B cell (primary cell): ENCODE measurements around the gene AGL. TPM values are rescaled to one million over a fixed set of nuclear protein-coding genes. Genes with fewer than 3 reads are reported as not detected.

Experiments used
- ATAC-seq: fragments of 200-7000 bp; cut with Tn5 transposase; one replicate; pipeline ENCODE4 v1.10.0; 2021; ENCODE audit warnings: low read depth, mild to moderate bottlenecking, moderate number of reproducible peaks, moderate library complexity
- CTCF ChIA-PET: fragments of 350-600 bp; sonication (Branson Sonifier 250); formaldehyde crosslinking; loops from one replicate; lab custom pipeline; 2021; ENCODE audit warnings: antibody characterized with exemption, inconsistent platforms; lab: Charles Lee
- POLR2A ChIA-PET: fragments of 350-600 bp; sonication (Branson Sonifier 250); formaldehyde crosslinking; loops from one replicate; lab custom pipeline; 2021; ENCODE audit warnings: antibody characterized with exemption; lab: Charles Lee
- DNase-seq: peaks from one replicate; pipeline ENCODE4 v3.0.0; 2013
- H2AFZ ChIP-seq: 2 replicates; pipeline ENCODE4 v1.6.1; 2012; ENCODE audit warnings: mild to moderate bottlenecking, low read depth, low read length; ENCODE audit not compliant: insufficient read depth, poor library complexity, severe bottlenecking
- H3K27ac ChIP-seq, 2 donors: 1 replicate in 1 of 2; 2 replicates in 1 of 2; pipeline ENCODE4 v1.5.1; 2012 to 2013; ENCODE audit warnings: low read length in 2 of 2, mild to moderate bottlenecking in 2 of 2, moderate library complexity in 1 of 2
- H3K27me3 ChIP-seq, 4 experiments: fragments of 200-600 bp in 1 of 4; sonication (generic) in 1 of 4; replicated peaks in 1 of 4; 1 replicate in 2 of 4; 2 replicates in 2 of 4; pipeline versions ENCODE4 v1.6.1 to v1.7.0; 2013 to 2016; ENCODE audit warnings: low read length in 3 of 4, mild to moderate bottlenecking in 2 of 4, mixed read lengths in 1 of 4, moderate library complexity in 1 of 4; ENCODE audit not compliant: insufficient read depth in 4 of 4, control insufficient read depth in 3 of 4; ENCODE audit errors: control extremely low read depth in 1 of 4
- H3K36me3 ChIP-seq, 2 experiments: replicated peaks in 1 of 2; 1 replicate in 1 of 2; 2 replicates in 1 of 2; pipeline versions ENCODE4 v1.6.1 to v1.7.1; 2013; ENCODE audit warnings: low read length in 1 of 2; ENCODE audit not compliant: insufficient read depth in 2 of 2, control insufficient read depth in 1 of 2; ENCODE audit errors: control extremely low read depth in 1 of 2, extremely low read depth in 1 of 2
- H3K4me1 ChIP-seq, 2 donors: fragments of 200-600 bp in 1 of 2; sonication (generic) in 1 of 2; 1 replicate in 1 of 2; 2 replicates in 1 of 2; pipeline versions ENCODE4 v1.5.1 to v1.6.1; 2013 to 2017; ENCODE audit warnings: low read length in 2 of 2; ENCODE audit not compliant: control insufficient read depth in 2 of 2, insufficient read depth in 2 of 2
- H3K4me2 ChIP-seq: replicated peaks from 2 replicates; pipeline ENCODE3; 2012; ENCODE audit warnings: mild to moderate bottlenecking, low read depth, low read length; ENCODE audit not compliant: poor library complexity, severe bottlenecking
- H3K4me3 ChIP-seq, 5 experiments: fragments of 200-600 bp in 1 of 5; sonication (generic) in 1 of 5; 1 replicate in 3 of 5; 2 replicates in 2 of 5; pipeline versions ENCODE4 v1.5.1 to v1.7.0; 2011 to 2016; ENCODE audit warnings: low read length in 4 of 5, mild to moderate bottlenecking in 4 of 5, low read depth in 2 of 5, control low read depth in 1 of 5, moderate library complexity in 1 of 5; ENCODE audit not compliant: insufficient read depth in 1 of 5; ENCODE audit errors: control extremely low read depth in 1 of 5, extremely low read depth in 1 of 5
- H3K79me2 ChIP-seq: fragments of 200-600 bp; sonication (generic); one replicate; pipeline ENCODE4 v1.6.0; 2016; ENCODE audit warnings: low read length; ENCODE audit not compliant: control insufficient read depth, insufficient read depth
- H3K9ac ChIP-seq: fragments of 200-600 bp; sonication (generic); 2 replicates; pipeline ENCODE4 v1.6.1; 2017; ENCODE audit warnings: mild to moderate bottlenecking, low read length, moderate library complexity
- H3K9me3 ChIP-seq, 3 donors: one replicate each; pipeline versions ENCODE4 v1.6.1 to v1.7.1; 2013; ENCODE audit warnings: low read length in 2 of 3; ENCODE audit not compliant: control insufficient read depth in 2 of 3, insufficient read depth in 1 of 3; ENCODE audit errors: control extremely low read depth in 1 of 3
- H4K20me1 ChIP-seq: 2 replicates; pipeline ENCODE4 v1.6.0; 2012; ENCODE audit warnings: mild to moderate bottlenecking, low read length; ENCODE audit not compliant: insufficient read depth, control insufficient read depth, poor library complexity, severe bottlenecking
- H3K27ac Mint-ChIP-seq: one replicate; pipeline ENCODE4 v1.8.0; 2021; ENCODE audit warnings: mixed read lengths
- H3K27me3 Mint-ChIP-seq: one replicate; pipeline ENCODE4 v1.8.0; 2021; ENCODE audit warnings: mixed read lengths
- H3K4me1 Mint-ChIP-seq: one replicate; pipeline ENCODE4 v1.8.0; 2021; ENCODE audit warnings: mixed read lengths
- H3K4me3 Mint-ChIP-seq: one replicate; pipeline ENCODE4 v1.8.0; 2021; ENCODE audit warnings: mixed read lengths
- H3K9me3 Mint-ChIP-seq: one replicate; pipeline ENCODE4 v1.8.0; 2022; ENCODE audit warnings: mixed read lengths; ENCODE audit not compliant: insufficient read depth
- CTCF ChIP-seq: fragments of 200-600 bp; IDR thresholded peaks from one replicate; pipeline ENCODE4 v1.8.0; 2022; ENCODE audit warnings: antibody characterized with exemption, mild to moderate bottlenecking
- EZH2 ChIP-seq: IDR thresholded peaks from 2 replicates; pipeline ENCODE4 v1.6.1; 2012; ENCODE audit warnings: borderline replicate concordance, low read depth, mild to moderate bottlenecking, moderate library complexity, low read length; ENCODE audit not compliant: insufficient read depth, poor library complexity, severe bottlenecking
- whole genome bisulfite sequencing: methylation state at CpG from one replicate; pipeline ENCODE4 v1.1.5; 2013; ENCODE audit warnings: missing lambda C conversion rate; ENCODE audit not compliant: insufficient coverage; 5-methylcytosine and 5-hydroxymethylcytosine counted together
- intact Hi-C: fragments of 100-400 bp; cut with micrococcal nuclease; formaldehyde crosslinking; loops from one replicate; pipeline ENCODE4 v1.10.0; 2022
- polyA plus RNA-seq: library from polyadenylated mRNA; depleted of rRNA; stranded (reverse); fragments of >200 nt; gene quantifications from 2 replicates; pipeline ENCODE4 v1.2.3, GENCODE V29; 2012
- total RNA-seq, 2 donors: library from RNA; stranded (reverse); fragments of 120-200 nt in 1 of 2; gene quantifications; 1 replicate in 1 of 2; 2 replicates in 1 of 2; pipeline versions ENCODE4 v1.2.3 to v1.2.4, GENCODE V29; 2013 to 2022

AGL gene
- total and polyA plus RNA-seq, 2 donors (not counting 1 experiment from before 2014, with no cell fraction given) = 3.2 to 18.7 TPM

- Mint-ChIP-seq H3K9me3 (peaks cover 4% of the 10 kb centered on the region), H3K27me3 (no peaks in the 10 kb centered on the region), H3K27ac (no peak overlapping the region), H3K4me3 (no peak overlapping the region), H3K4me1 (no peaks in the 10 kb centered on the region)
- intact Hi-C loops = no loop called here
- ChIA-PET CTCF (no interaction called here), POLR2A (no interaction called here)
- H3K4me2 ChIP-seq = no peak overlapping the region
- DNase-seq (no peak), ATAC-seq (no peak)
- H3K27me3 ChIP-seq = no peaks in the 10 kb centered on the region
- H3K9ac ChIP-seq = no peak overlapping the region
- H3K4me3 ChIP-seq = no peak overlapping the region
- H4K20me1 ChIP-seq = no peaks in the 10 kb centered on the region
- H3K79me2 ChIP-seq = no peaks in the 10 kb centered on the region
- H3K36me3 ChIP-seq = peaks cover 3 to 34% of the 10 kb centered on the region in 2 experiments
- H3K4me1 ChIP-seq = no peaks in the 10 kb centered on the region
- H3K9me3 ChIP-seq = peaks cover 0 to 3% (median 0%) of the 10 kb centered on the region in 3 donors
- H3K27ac ChIP-seq = no peak overlapping the region
- TF ChIP-seq EZH2 (no peak), CTCF (no peak)
- H2AFZ ChIP-seq = no peak overlapping the region
Measured at GRCh38 chr1:99906535-99906934, 56.4 kb downstream of the AGL start.

GRCh38 chr1:99917214-99917613 lies 67.1 kb downstream of the AGL start:
- Histone ChIP-seq H3K79me2 (no peaks in the 10 kb centered on the region), H4K20me1 (no peaks in the 10 kb centered on the region), H2AFZ (no peak overlapping the region), H3K36me3 (peaks cover 8 to 51% of the 10 kb centered on the region in 2 experiments), H3K4me2 (no peak overlapping the region), H3K9me3 (no peaks in the 10 kb centered on the region), H3K4me1 (no peaks in the 10 kb centered on the region), H3K9ac (no peak overlapping the region), H3K27me3 (no peaks in the 10 kb centered on the region), H3K4me3 (no peak overlapping the region), H3K27ac (no peak overlapping the region)
- Mint-ChIP-seq H3K4me1 (no peaks in the 10 kb centered on the region), H3K9me3 (no peaks in the 10 kb centered on the region), H3K4me3 (no peak overlapping the region), H3K27ac (no peak overlapping the region), H3K27me3 (no peaks in the 10 kb centered on the region)
- intact Hi-C loops = no loop called here
- ChIA-PET POLR2A (no interaction called here), CTCF (no interaction called here)
- WGBS = no CpG with 5 or more reads among the region's 3 CpGs
- ATAC-seq (no peak), DNase-seq (no peak)
- TF ChIP-seq EZH2 (no peak), CTCF (no peak)
